ENCODE results near the gene MAP3K9. TPM values are rescaled to one million over a fixed set of nuclear protein-coding genes. Genes with fewer than 3 reads are reported as not detected.

MAP3K9 gene
- total RNA-seq, 4 donors from 2014 or later, result 5.0 to 12.7 (median 8.3) TPM

DNA sequence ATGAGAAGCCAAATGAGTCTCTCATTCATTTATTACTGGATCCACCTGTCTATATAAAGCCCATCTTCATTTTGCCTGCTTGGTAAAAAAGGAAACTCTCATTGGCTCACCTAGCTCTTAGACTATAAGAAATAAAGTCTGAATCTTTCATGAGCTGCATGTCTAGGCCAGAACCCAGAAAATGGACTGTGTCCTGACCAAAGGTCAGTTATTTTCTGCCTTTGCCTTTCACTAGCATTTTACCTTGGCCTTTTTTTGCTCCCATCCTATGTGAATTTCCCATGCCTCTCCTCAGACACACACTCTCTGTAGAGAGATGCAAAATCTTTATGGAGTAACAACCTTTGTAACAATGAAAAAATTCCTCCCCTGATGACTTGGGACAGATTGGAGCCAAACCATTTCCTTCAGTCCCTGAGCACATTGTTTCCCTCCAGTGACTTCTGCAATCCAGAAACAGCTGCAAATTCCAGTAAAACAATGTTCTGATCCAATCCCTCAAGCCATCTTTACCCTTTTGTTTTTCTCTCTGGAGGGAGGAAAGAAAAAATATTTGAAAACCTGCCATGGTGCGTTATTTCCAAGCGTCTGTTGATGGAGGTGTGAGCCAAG, 33.6 kb upstream of the MAP3K9 start:
- Histone ChIP-seq H3K36me3 (no peaks in the 10 kb centered on the region), H3K4me1 (peaks cover 0 to 7% (median 0%) of the 10 kb centered on the region in 4 donors), H3K27ac (no peak overlapping the region), H3K27me3 (no peaks in the 10 kb centered on the region), H3K9me3 (no peaks in the 10 kb centered on the region), H3K4me3 (no peak overlapping the region)
- WGBS, 2 donors (ENCODE audit: low coverage in 1 of 2), result 75 to 77% methylated on average over 2 of the region's 2 CpGs
- DNase-seq, result no peak
- TF ChIP-seq POLR2AphosphoS5 (IDR thresholded peaks at IDR 0.05), result no peak
- TF ChIP-seq POLR2A (IDR thresholded peaks at IDR 0.05), result no peak
- TF ChIP-seq EP300 (IDR thresholded peaks at IDR 0.05; ENCODE audit: low read depth), result no peak
- TF ChIP-seq, protein P1, sequence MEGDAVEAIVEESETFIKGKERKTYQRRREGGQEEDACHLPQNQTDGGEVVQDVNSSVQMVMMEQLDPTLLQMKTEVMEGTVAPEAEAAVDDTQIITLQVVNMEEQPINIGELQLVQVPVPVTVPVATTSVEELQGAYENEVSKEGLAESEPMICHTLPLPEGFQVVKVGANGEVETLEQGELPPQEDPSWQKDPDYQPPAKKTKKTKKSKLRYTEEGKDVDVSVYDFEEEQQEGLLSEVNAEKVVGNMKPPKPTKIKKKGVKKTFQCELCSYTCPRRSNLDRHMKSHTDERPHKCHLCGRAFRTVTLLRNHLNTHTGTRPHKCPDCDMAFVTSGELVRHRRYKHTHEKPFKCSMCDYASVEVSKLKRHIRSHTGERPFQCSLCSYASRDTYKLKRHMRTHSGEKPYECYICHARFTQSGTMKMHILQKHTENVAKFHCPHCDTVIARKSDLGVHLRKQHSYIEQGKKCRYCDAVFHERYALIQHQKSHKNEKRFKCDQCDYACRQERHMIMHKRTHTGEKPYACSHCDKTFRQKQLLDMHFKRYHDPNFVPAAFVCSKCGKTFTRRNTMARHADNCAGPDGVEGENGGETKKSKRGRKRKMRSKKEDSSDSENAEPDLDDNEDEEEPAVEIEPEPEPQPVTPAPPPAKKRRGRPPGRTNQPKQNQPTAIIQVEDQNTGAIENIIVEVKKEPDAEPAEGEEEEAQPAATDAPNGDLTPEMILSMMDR (IDR thresholded peaks at IDR 0.05), result no peak
- in situ Hi-C loops (cut with MboI; ENCODE audit: low pct_ligation_motif_present in 1 of 4, low pct_unique_long_range_greater_than_20kb in 1 of 4, low sequenced_read_pairs in 3 of 4) (no loop called here), intact Hi-C loops (cut with DNase I; ENCODE audit: low total_unique reads) (no loop called here)

DNA sequence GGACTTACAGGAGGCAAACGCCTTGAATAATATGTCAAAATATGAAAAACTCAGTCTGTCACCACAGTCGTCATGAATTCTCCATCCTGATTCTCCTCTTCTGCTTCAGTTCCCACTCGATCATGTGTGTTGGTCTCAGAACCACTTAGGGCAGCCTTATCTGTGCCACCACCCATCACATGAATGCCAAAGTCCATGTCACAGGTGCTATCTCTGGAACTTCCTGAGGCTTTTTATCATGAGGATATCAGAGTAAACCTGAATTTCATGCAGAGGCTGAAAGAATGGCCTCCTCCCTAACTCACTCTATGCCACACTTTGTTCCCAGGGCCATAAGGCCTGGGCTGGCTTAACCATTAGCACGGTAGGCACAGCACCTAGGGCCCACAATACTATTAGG, 28.8 kb upstream of the MAP3K9 start:
- Histone ChIP-seq H3K36me3 (no peaks in the 10 kb centered on the region), H3K27ac (peak overlapping the region in 1 of 4 donors; percentile 14), H3K9me3 (no peaks in the 10 kb centered on the region), H3K4me1 (peaks cover 0 to 14% (median 0%) of the 10 kb centered on the region in 4 donors), H3K4me3 (no peak overlapping the region), H3K27me3 (no peaks in the 10 kb centered on the region)
- intact Hi-C loops (cut with DNase I; ENCODE audit: low total_unique reads) (no loop called here), in situ Hi-C loops (cut with MboI; ENCODE audit: low pct_ligation_motif_present in 1 of 4, low pct_unique_long_range_greater_than_20kb in 1 of 4, low sequenced_read_pairs in 3 of 4) (no loop called here)
- WGBS, 2 donors (ENCODE audit: low coverage in 1 of 2), result 60 to 74% methylated on average over 3 to 4 of the region's 4 CpGs
- peak; percentile 25 for DNase-seq
- peak in 1 of 3 donors; percentile 32 for TF ChIP-seq POLR2AphosphoS5 (IDR thresholded peaks at IDR 0.05)
- TF ChIP-seq, protein P1 (IDR thresholded peaks at IDR 0.05), result no peak

DNA sequence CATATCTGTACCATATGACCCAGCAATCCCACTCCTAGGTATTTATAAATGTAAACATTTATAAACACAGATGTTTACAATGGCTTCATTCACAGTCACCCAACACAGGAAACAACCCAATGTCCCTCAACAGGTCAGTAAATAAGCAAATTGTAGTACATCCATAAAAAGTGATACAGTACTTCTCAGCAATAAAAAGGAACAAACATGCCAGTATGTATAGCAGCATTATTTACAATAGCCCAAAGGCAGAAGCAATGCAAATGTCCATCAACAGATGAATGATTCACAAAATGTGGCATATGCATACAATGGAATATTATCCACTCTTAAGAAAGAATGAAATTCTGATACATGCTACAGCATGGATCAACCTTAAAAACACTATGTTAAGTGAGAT, 27.6 kb upstream of the MAP3K9 start:
- H3K27me3 ChIP-seq, result no peaks in the 10 kb centered on the region
- no peaks in the 10 kb centered on the region for H3K36me3 ChIP-seq
- peaks cover 0 to 14% (median 0%) of the 10 kb centered on the region in 4 donors for H3K4me1 ChIP-seq
- intact Hi-C loops (cut with DNase I; ENCODE audit: low total_unique reads) (no loop called here), in situ Hi-C loops (cut with MboI; ENCODE audit: low pct_ligation_motif_present in 1 of 4, low pct_unique_long_range_greater_than_20kb in 1 of 4, low sequenced_read_pairs in 3 of 4) (no loop called here)
- no peak overlapping the region for H3K27ac ChIP-seq
- no peaks in the 10 kb centered on the region for H3K9me3 ChIP-seq
- DNase-seq, result no peak
- no peak for TF ChIP-seq POLR2AphosphoS5 (IDR thresholded peaks at IDR 0.05)
- no peak overlapping the region for H3K4me3 ChIP-seq

DNA sequence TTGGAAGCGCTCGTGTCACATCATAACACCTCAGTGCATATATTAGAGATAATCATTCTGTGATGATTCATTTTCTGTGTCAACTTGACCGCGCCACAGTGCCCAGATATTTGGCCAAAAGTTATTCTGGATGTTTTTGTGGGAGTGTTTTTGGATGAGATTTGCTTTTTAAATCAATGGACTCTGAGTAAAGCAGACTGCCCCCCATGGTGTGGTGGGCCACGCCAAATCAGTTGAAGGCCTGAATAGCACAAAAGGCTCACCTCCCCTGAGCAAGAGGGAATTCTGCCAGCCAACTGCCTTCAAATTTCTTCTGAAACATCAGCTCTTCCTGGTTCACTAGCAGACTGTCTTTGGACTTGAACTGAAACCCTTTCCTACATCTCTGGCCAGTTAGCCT, 24.6 kb upstream of the MAP3K9 start:
- 95 to 96% methylated on average over 5 of the region's 5 CpGs for WGBS, 2 donors (ENCODE audit: low coverage in 1 of 2)

More for the DNA sequence above, 24.6 kb upstream of the MAP3K9 start:
- intact Hi-C loops (cut with DNase I; ENCODE audit: low total_unique reads) (no loop called here), in situ Hi-C loops (cut with MboI; ENCODE audit: low pct_ligation_motif_present in 1 of 4, low pct_unique_long_range_greater_than_20kb in 1 of 4, low sequenced_read_pairs in 3 of 4) (no loop called here)
- no peak for DNase-seq
- Histone ChIP-seq H3K9me3 (no peaks in the 10 kb centered on the region), H3K4me1 (peaks cover 0 to 14% (median 0%) of the 10 kb centered on the region in 4 donors), H3K36me3 (no peaks in the 10 kb centered on the region), H3K27ac (no peak overlapping the region), H3K27me3 (no peaks in the 10 kb centered on the region), H3K4me3 (no peak overlapping the region)
- TF ChIP-seq, protein P1 (IDR thresholded peaks at IDR 0.05), result no peak
- TF ChIP-seq POLR2A (IDR thresholded peaks at IDR 0.05) (no peak), EP300 (IDR thresholded peaks at IDR 0.05; ENCODE audit: low read depth) (no peak), POLR2AphosphoS5 (IDR thresholded peaks at IDR 0.05) (no peak)
